ENCODE results near the gene STK4. TPM values are rescaled to one million over a fixed set of nuclear protein-coding genes. Genes with fewer than 3 reads are reported as not detected.
"Not testable (repeated sequence)": the region's sequence is repeated elsewhere in the genome, so short reads cannot be mapped to it uniquely, and the experiment has no call there.

The STK4 gene
- polyA plus RNA-seq, 4 donors: 6.9 to 15.8 (median 8.9) TPM

GRCh38 chr20:45061244-45061643 lies 94.9 kb downstream of the STK4 start:
- FAIRE-seq (no peak), DNase-seq (no peak)
- WGBS, 3 donors: 86 to 88% (median 88%) methylated on average over 4 of the region's 4 CpGs

GRCh38 chr20:45063107-45063506 lies 96.8 kb downstream of the STK4 start:
- DNase-seq; H3K4me3 ChIP-seq (ENCODE audit: low read depth in 1 of 3, low read length in 3 of 3); H3K4me1 ChIP-seq (ENCODE audit: control insufficient read depth in 3 of 3, insufficient read depth in 2 of 3, low read depth in 1 of 3, low read length in 2 of 3); H3K9me3 ChIP-seq (ENCODE audit: control insufficient read depth in 2 of 2, insufficient read depth in 1 of 2, low read depth in 1 of 2, low read length in 1 of 2); H3K27ac ChIP-seq (ENCODE audit: low read depth in 1 of 3, low read length in 2 of 3); H3K36me3 ChIP-seq (ENCODE audit: control insufficient read depth in 3 of 3, insufficient read depth in 2 of 3, low read depth in 1 of 3, low read length in 3 of 3); FAIRE-seq; H3K27me3 ChIP-seq (ENCODE audit: control insufficient read depth in 3 of 3, insufficient read depth in 3 of 3, low read length in 3 of 3): not testable (repeated sequence)
- 92 to 98% (median 92%) methylated on average over 2 of the region's 2 CpGs for WGBS, 3 donors

More at GRCh38 chr20:45061244-45061643, 94.9 kb downstream of the STK4 start:
- no peaks in the 10 kb centered on the region for H3K9me3 ChIP-seq (ENCODE audit: control insufficient read depth in 2 of 2, insufficient read depth in 1 of 2, low read depth in 1 of 2, low read length in 1 of 2)
- no peaks in the 10 kb centered on the region for H3K27me3 ChIP-seq (ENCODE audit: control insufficient read depth in 3 of 3, insufficient read depth in 3 of 3, low read length in 3 of 3)
- no peak overlapping the region for H3K27ac ChIP-seq (ENCODE audit: low read depth in 1 of 3, low read length in 2 of 3)
- peaks cover 0 to under 1% (median 0%) of the 10 kb centered on the region in 3 donors for H3K4me1 ChIP-seq (ENCODE audit: control insufficient read depth in 3 of 3, insufficient read depth in 2 of 3, low read depth in 1 of 3, low read length in 2 of 3)
- H3K4me3 ChIP-seq (ENCODE audit: low read depth in 1 of 3, low read length in 3 of 3): no peak overlapping the region
- H3K36me3 ChIP-seq (ENCODE audit: control insufficient read depth in 3 of 3, insufficient read depth in 2 of 3, low read depth in 1 of 3, low read length in 3 of 3): peaks cover 2 to 4% (median 2%) of the 10 kb centered on the region in 3 donors

- Histone ChIP-seq H3K4me1 (ENCODE audit: control insufficient read depth in 3 of 3, insufficient read depth in 2 of 3, low read depth in 1 of 3, low read length in 2 of 3) (peaks cover 0 to 2% (median 0%) of the 10 kb centered on the region in 3 donors), H3K4me3 (ENCODE audit: low read depth in 1 of 3, low read length in 3 of 3) (no peak overlapping the region), H3K27ac (ENCODE audit: low read depth in 1 of 3, low read length in 2 of 3) (no peak overlapping the region), H3K36me3 (ENCODE audit: control insufficient read depth in 3 of 3, insufficient read depth in 2 of 3, low read depth in 1 of 3, low read length in 3 of 3) (peaks cover 0 to 5% (median 4%) of the 10 kb centered on the region in 3 donors), H3K27me3 (ENCODE audit: control insufficient read depth in 3 of 3, insufficient read depth in 3 of 3, low read length in 3 of 3) (no peaks in the 10 kb centered on the region), H3K9me3 (ENCODE audit: control insufficient read depth in 2 of 2, insufficient read depth in 1 of 2, low read depth in 1 of 2, low read length in 1 of 2) (no peaks in the 10 kb centered on the region)
- FAIRE-seq (no peak), DNase-seq (no peak)
Measured at GRCh38 chr20:45064812-45065211, 98.5 kb downstream of the STK4 start.

GRCh38 chr20:45066372-45066771 lies 100.1 kb downstream of the STK4 start:
- FAIRE-seq (no peak), DNase-seq (no peak)
- Histone ChIP-seq H3K4me3 (ENCODE audit: low read depth in 1 of 3, low read length in 3 of 3) (no peak overlapping the region), H3K27me3 (ENCODE audit: control insufficient read depth in 3 of 3, insufficient read depth in 3 of 3, low read length in 3 of 3) (no peaks in the 10 kb centered on the region), H3K27ac (ENCODE audit: low read depth in 1 of 3, low read length in 2 of 3) (no peak overlapping the region), H3K4me1 (ENCODE audit: control insufficient read depth in 3 of 3, insufficient read depth in 2 of 3, low read depth in 1 of 3, low read length in 2 of 3) (peaks cover 0 to 2% (median 0%) of the 10 kb centered on the region in 3 donors), H3K36me3 (ENCODE audit: control insufficient read depth in 3 of 3, insufficient read depth in 2 of 3, low read depth in 1 of 3, low read length in 3 of 3) (peaks cover 4 to 5% (median 4%) of the 10 kb centered on the region in 3 donors), H3K9me3 (ENCODE audit: control insufficient read depth in 2 of 2, insufficient read depth in 1 of 2, low read depth in 1 of 2, low read length in 1 of 2) (peaks cover 0 to 4% of the 10 kb centered on the region in 2 donors)
- WGBS, 3 donors: 91 to 93% (median 91%) methylated on average over 7 of the region's 7 CpGs

- DNase-seq (no peak), FAIRE-seq (no peak)
- 90 to 95% (median 92%) methylated on average over 4 of the region's 4 CpGs for WGBS, 3 donors
- no peak overlapping the region for H3K27ac ChIP-seq (ENCODE audit: low read depth in 1 of 3, low read length in 2 of 3)
- H3K4me3 ChIP-seq (ENCODE audit: low read depth in 1 of 3, low read length in 3 of 3): no peak overlapping the region
- no peaks in the 10 kb centered on the region for H3K27me3 ChIP-seq (ENCODE audit: control insufficient read depth in 3 of 3, insufficient read depth in 3 of 3, low read length in 3 of 3)
- H3K4me1 ChIP-seq (ENCODE audit: control insufficient read depth in 3 of 3, insufficient read depth in 2 of 3, low read depth in 1 of 3, low read length in 2 of 3): peaks cover 0 to 2% (median 0%) of the 10 kb centered on the region in 3 donors
- H3K36me3 ChIP-seq (ENCODE audit: control insufficient read depth in 3 of 3, insufficient read depth in 2 of 3, low read depth in 1 of 3, low read length in 3 of 3): peaks cover 4 to 6% (median 5%) of the 10 kb centered on the region in 3 donors
- peaks cover 0 to 4% of the 10 kb centered on the region in 2 donors for H3K9me3 ChIP-seq (ENCODE audit: control insufficient read depth in 2 of 2, insufficient read depth in 1 of 2, low read depth in 1 of 2, low read length in 1 of 2)
Measured at GRCh38 chr20:45067087-45067486, 100.8 kb downstream of the STK4 start.

GRCh38 chr20:45067558-45067957 lies 101.2 kb downstream of the STK4 start:
- no peak for DNase-seq
- Histone ChIP-seq H3K9me3 (ENCODE audit: control insufficient read depth in 2 of 2, insufficient read depth in 1 of 2, low read depth in 1 of 2, low read length in 1 of 2) (peaks cover 0 to 4% of the 10 kb centered on the region in 2 donors), H3K4me1 (ENCODE audit: control insufficient read depth in 3 of 3, insufficient read depth in 2 of 3, low read depth in 1 of 3, low read length in 2 of 3) (peaks cover 0 to 2% (median 0%) of the 10 kb centered on the region in 3 donors), H3K27me3 (ENCODE audit: control insufficient read depth in 3 of 3, insufficient read depth in 3 of 3, low read length in 3 of 3) (no peaks in the 10 kb centered on the region), H3K4me3 (ENCODE audit: low read depth in 1 of 3, low read length in 3 of 3) (no peak overlapping the region), H3K36me3 (ENCODE audit: control insufficient read depth in 3 of 3, insufficient read depth in 2 of 3, low read depth in 1 of 3, low read length in 3 of 3) (peaks cover 4 to 6% (median 5%) of the 10 kb centered on the region in 3 donors), H3K27ac (ENCODE audit: low read depth in 1 of 3, low read length in 2 of 3) (no peak overlapping the region)
- WGBS, 3 donors: 81 to 90% (median 89%) methylated on average over 2 of the region's 2 CpGs
- no peak for FAIRE-seq

- Histone ChIP-seq H3K4me3 (ENCODE audit: low read depth in 1 of 3, low read length in 3 of 3) (no peak overlapping the region), H3K27me3 (ENCODE audit: control insufficient read depth in 3 of 3, insufficient read depth in 3 of 3, low read length in 3 of 3) (no peaks in the 10 kb centered on the region), H3K36me3 (ENCODE audit: control insufficient read depth in 3 of 3, insufficient read depth in 2 of 3, low read depth in 1 of 3, low read length in 3 of 3) (peaks cover 4 to 5% (median 5%) of the 10 kb centered on the region in 3 donors), H3K27ac (ENCODE audit: low read depth in 1 of 3, low read length in 2 of 3) (no peak overlapping the region), H3K4me1 (ENCODE audit: control insufficient read depth in 3 of 3, insufficient read depth in 2 of 3, low read depth in 1 of 3, low read length in 2 of 3) (peaks cover 0 to 2% (median 0%) of the 10 kb centered on the region in 3 donors), H3K9me3 (ENCODE audit: control insufficient read depth in 2 of 2, insufficient read depth in 1 of 2, low read depth in 1 of 2, low read length in 1 of 2) (peaks cover 0 to 4% of the 10 kb centered on the region in 2 donors)
- FAIRE-seq (no peak), DNase-seq (no peak)
- WGBS, 3 donors: 85 to 93% (median 89%) methylated on average over 1 of the region's 1 CpG
Measured at GRCh38 chr20:45069261-45069660, 102.9 kb downstream of the STK4 start.

- DNase-seq (peak; percentile 25 to 41), FAIRE-seq (no peak)
- Histone ChIP-seq H3K4me3 (ENCODE audit: low read depth in 1 of 3, low read length in 3 of 3) (no peak overlapping the region), H3K9me3 (ENCODE audit: control insufficient read depth in 2 of 2, insufficient read depth in 1 of 2, low read depth in 1 of 2, low read length in 1 of 2) (peaks cover 0 to 4% of the 10 kb centered on the region in 2 donors), H3K4me1 (ENCODE audit: control insufficient read depth in 3 of 3, insufficient read depth in 2 of 3, low read depth in 1 of 3, low read length in 2 of 3) (peaks cover 0 to 2% (median 0%) of the 10 kb centered on the region in 3 donors), H3K36me3 (ENCODE audit: control insufficient read depth in 3 of 3, insufficient read depth in 2 of 3, low read depth in 1 of 3, low read length in 3 of 3) (peaks cover 11 to 15% (median 12%) of the 10 kb centered on the region in 3 donors), H3K27me3 (ENCODE audit: control insufficient read depth in 3 of 3, insufficient read depth in 3 of 3, low read length in 3 of 3) (no peaks in the 10 kb centered on the region), H3K27ac (ENCODE audit: low read depth in 1 of 3, low read length in 2 of 3) (no peak overlapping the region)
- 83 to 89% (median 85%) methylated on average over 6 of the region's 6 CpGs for WGBS, 3 donors
Measured at GRCh38 chr20:45070932-45071632, 104.8 kb downstream of the STK4 start.

Measured in small intestine (tissue), 7 donors.